ENCODE measurements around the gene TRPV2.

TRPV2 gene

DNA sequence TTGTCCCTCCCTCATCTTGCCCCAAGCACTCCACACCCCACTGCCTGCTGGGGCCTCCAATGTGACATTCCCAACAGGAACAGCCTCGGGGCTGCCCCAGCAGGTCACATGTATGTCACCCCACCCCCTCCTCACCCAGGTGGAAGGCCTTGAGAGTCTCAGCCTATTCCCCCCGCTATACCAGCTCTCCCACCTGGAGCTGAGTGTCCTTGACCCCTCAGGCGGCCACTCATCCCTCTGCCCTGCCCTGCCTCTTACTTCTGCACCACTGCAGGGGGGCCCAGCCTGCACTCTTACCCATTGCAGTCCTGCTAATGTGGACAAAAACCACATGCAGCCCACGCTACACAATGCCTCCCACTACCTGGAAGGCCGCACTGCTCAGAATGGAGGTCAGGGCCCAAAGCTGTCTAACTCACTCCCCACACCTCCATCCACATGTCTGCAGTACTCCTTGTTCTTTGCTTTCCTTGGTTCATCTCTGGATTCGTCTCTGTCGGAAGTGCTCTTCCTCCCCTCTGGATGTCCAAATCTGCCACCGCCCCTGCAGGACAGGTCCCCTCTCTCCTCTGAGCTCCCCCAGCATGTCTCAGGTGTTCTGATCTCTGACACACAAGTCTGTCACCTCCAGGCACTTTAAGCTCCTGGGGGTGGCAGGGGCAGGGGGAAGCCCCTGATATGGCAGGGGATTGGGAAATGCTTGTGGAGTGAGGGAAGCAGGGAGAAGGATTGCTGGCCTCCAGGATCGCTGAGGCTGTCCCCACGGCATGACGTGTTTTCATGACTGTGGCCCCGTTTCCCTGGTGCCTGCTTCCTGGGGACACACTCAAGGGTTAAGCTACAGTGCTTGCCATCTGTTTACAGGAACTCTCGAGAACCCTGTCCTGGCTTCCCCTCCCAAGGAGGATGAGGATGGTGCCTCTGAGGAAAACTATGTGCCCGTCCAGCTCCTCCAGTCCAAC lies 20.8 kb downstream of the TRPV2 start:
- peaks cover 11% of the 10 kb centered on the region for H3K36me3 ChIP-seq (ENCODE audit: control insufficient read depth, insufficient read depth, low read length)
- no peaks in the 10 kb centered on the region for H3K27me3 ChIP-seq (ENCODE audit: insufficient read depth, low read length, poor library complexity)
- peaks cover 1% of the 10 kb centered on the region for H3K79me1 ChIP-seq (ENCODE audit: low read length)
- peak overlapping the region; percentile 55 for H3K9ac ChIP-seq (ENCODE audit: low read length)
- no peak overlapping the region for H3K4ac ChIP-seq (ENCODE audit: low read depth, low read length)
- H2BK5ac ChIP-seq (ENCODE audit: low read length) = no peak overlapping the region
- H4K5ac ChIP-seq (ENCODE audit: low read length) = no peak overlapping the region
- no peak overlapping the region for H3K4me3 ChIP-seq (ENCODE audit: low read length)
- no peak overlapping the region for H4K8ac ChIP-seq (ENCODE audit: low read depth, low read length)
- H2BK120ac ChIP-seq (ENCODE audit: low read depth, low read length) = no peak overlapping the region
- no peak overlapping the region for H2BK15ac ChIP-seq (replicated peaks; ENCODE audit: low read depth)
- H3K79me2 ChIP-seq (ENCODE audit: control insufficient read depth, insufficient read depth, low read length) = peaks cover 20% of the 10 kb centered on the region
- no peak overlapping the region for H3K18ac ChIP-seq (ENCODE audit: low read length)
- no CpG with 5 or more reads among the region's 14 CpGs for WGBS (ENCODE audit: extremely low coverage, insufficient coverage, low lambda C conversion rate)
- no peak overlapping the region for H2AK5ac ChIP-seq (ENCODE audit: low read length)
- H3K4me2 ChIP-seq (ENCODE audit: low read length) = no peak overlapping the region
- no peak overlapping the region for H3K23ac ChIP-seq (ENCODE audit: low read length)
- H3K56ac ChIP-seq (ENCODE audit: low read length) = peak overlapping the region; percentile 76
- H3K27ac ChIP-seq (ENCODE audit: low read depth, low read length) = no peak overlapping the region
- DNase-seq = no peak
- H3K4me1 ChIP-seq (ENCODE audit: control insufficient read depth, low read depth, low read length) = peaks cover 6% of the 10 kb centered on the region

DNA sequence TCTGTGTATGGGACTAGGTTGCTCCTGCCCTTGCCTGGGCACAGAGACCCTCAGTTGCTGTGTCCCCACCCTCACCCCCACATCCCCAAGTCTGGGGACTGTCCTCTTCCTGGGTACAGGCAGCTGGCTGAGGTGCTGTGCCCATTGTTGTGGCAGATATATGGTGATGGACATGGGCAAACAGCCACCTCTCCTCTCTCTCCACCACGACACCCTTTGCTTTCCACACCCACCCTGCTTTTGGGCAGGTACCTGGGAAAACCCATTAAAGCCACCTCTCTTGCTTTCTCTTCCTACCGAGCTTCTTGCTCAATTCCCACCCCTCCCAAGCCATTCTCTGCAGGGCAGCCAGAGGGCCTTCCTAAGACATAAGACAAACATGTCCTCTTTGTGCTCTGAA lies 21.7 kb downstream of the TRPV2 start:
- Histone ChIP-seq H3K4me3 (ENCODE audit: low read length) (no peak overlapping the region), H3K56ac (ENCODE audit: low read length) (peak overlapping the region; percentile 58), H3K23ac (ENCODE audit: low read length) (no peak overlapping the region), H4K5ac (ENCODE audit: low read length) (no peak overlapping the region), H4K8ac (ENCODE audit: low read depth, low read length) (no peak overlapping the region), H3K4me1 (ENCODE audit: control insufficient read depth, low read depth, low read length) (peaks cover 7% of the 10 kb centered on the region), H3K36me3 (ENCODE audit: control insufficient read depth, insufficient read depth, low read length) (peaks cover 16% of the 10 kb centered on the region), H3K18ac (ENCODE audit: low read length) (no peak overlapping the region), H3K4ac (ENCODE audit: low read depth, low read length) (no peak overlapping the region), H2AK5ac (ENCODE audit: low read length) (no peak overlapping the region), H3K79me1 (ENCODE audit: low read length) (peaks cover 4% of the 10 kb centered on the region), H2BK5ac (ENCODE audit: low read length) (no peak overlapping the region), H2BK120ac (ENCODE audit: low read depth, low read length) (no peak overlapping the region), H3K4me2 (ENCODE audit: low read length) (no peak overlapping the region), H3K27me3 (ENCODE audit: insufficient read depth, low read length, poor library complexity) (no peaks in the 10 kb centered on the region), H3K9ac (ENCODE audit: low read length) (peak overlapping the region; percentile 11), H3K79me2 (ENCODE audit: control insufficient read depth, insufficient read depth, low read length) (peaks cover 21% of the 10 kb centered on the region), H2BK15ac (replicated peaks; ENCODE audit: low read depth) (no peak overlapping the region), H3K27ac (ENCODE audit: low read depth, low read length) (no peak overlapping the region)
- WGBS (ENCODE audit: extremely low coverage, insufficient coverage, low lambda C conversion rate) = no CpG with 5 or more reads among the region's 2 CpGs
- no peak for DNase-seq

DNA sequence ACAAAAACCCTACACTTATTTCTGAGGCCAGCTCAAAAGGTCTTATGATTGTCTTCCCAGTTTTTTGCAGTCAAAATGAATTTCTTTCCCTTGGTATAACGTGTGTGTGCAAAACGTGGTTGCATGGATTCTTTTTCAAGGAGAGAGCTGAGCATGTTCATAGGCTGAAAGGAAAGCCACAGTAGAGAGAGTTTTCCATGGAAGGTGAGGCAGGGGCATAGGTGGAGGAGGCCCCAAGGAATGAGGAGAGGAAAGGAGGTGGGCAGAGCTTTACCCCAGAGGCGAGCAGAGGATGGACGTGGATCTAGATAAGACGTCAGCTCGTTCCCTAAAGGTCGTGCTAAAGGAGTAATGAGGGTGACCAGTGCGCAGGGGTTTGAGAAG lies 22.8 kb downstream of the TRPV2 start:
- peak overlapping the region; percentile 99 for H3K56ac ChIP-seq (ENCODE audit: low read length)
- no peaks in the 10 kb centered on the region for H3K27me3 ChIP-seq (ENCODE audit: insufficient read depth, low read length, poor library complexity)
- no peak overlapping the region for H2BK120ac ChIP-seq (ENCODE audit: low read depth, low read length)
- no peak overlapping the region for H4K8ac ChIP-seq (ENCODE audit: low read depth, low read length)
- H2AK5ac ChIP-seq (ENCODE audit: low read length) = peak overlapping the region; percentile 12
- H3K79me2 ChIP-seq (ENCODE audit: control insufficient read depth, insufficient read depth, low read length) = peaks cover 21% of the 10 kb centered on the region
- no peak for DNase-seq
- H3K9ac ChIP-seq (ENCODE audit: low read length) = peak overlapping the region; percentile 92
- peak overlapping the region; percentile 74 for H3K4ac ChIP-seq (ENCODE audit: low read depth, low read length)
- peak overlapping the region; percentile 29 for H3K27ac ChIP-seq (ENCODE audit: low read depth, low read length)
- peak overlapping the region; percentile 50 for H3K4me3 ChIP-seq (ENCODE audit: low read length)
- WGBS (ENCODE audit: extremely low coverage, insufficient coverage, low lambda C conversion rate) = no CpG with 5 or more reads among the region's 8 CpGs
- H3K4me2 ChIP-seq (ENCODE audit: low read length) = peak overlapping the region; percentile 94
- H2BK15ac ChIP-seq (replicated peaks; ENCODE audit: low read depth) = no peak overlapping the region
- peak overlapping the region; percentile 11 for H3K23ac ChIP-seq (ENCODE audit: low read length)
- peaks cover 23% of the 10 kb centered on the region for H3K36me3 ChIP-seq (ENCODE audit: control insufficient read depth, insufficient read depth, low read length)
- peak overlapping the region; percentile 95 for H2BK5ac ChIP-seq (ENCODE audit: low read length)
- H3K4me1 ChIP-seq (ENCODE audit: control insufficient read depth, low read depth, low read length) = peaks cover 12% of the 10 kb centered on the region
- peak overlapping the region; percentile 85 for H4K5ac ChIP-seq (ENCODE audit: low read length)
- peaks cover 7% of the 10 kb centered on the region for H3K79me1 ChIP-seq (ENCODE audit: low read length)
- no peak overlapping the region for H3K18ac ChIP-seq (ENCODE audit: low read length)

DNA sequence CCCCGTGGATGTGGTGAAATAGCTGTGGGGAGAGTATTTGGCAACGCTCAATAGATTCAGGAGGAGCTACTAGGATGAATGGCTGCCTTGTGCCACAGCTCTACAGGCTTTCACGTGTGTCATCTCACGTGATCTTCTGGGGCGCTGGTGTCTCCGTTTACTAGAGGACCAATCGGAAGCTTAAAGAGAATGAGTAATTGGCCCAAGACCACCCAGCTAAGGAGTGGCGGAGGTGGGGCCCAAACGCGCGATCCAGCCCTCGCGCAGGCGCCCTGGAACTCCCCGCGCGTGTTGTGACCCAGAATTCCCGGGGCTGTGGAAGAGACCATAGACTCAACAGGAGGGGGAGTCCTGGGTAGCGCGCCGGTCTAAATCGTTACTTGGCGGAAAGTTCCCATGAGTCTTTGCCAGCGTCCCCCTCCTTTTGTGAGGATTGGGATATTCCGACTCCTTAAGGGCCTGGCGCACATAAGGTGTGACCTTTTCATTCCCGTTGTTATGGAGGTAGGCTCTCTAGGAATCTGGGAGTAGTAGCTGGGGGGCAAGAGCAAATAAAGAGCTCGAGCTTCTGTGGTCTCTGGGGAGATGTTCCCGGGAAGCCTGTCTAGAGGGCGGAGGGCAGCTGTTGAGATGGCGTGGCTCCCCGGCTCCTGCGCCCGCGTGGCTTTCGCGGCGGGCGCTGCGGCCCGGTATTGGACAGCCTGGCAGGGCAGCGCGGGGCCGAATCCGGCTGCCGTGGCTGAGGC lies 23.4 kb downstream of the TRPV2 start:
- peak overlapping the region; percentile 85 for H4K5ac ChIP-seq (ENCODE audit: low read length)
- H4K8ac ChIP-seq (ENCODE audit: low read depth, low read length) = no peak overlapping the region
- H2AK5ac ChIP-seq (ENCODE audit: low read length) = peak overlapping the region; percentile 12
- DNase-seq = peak; percentile 100
- peak overlapping the region; percentile 7 for H2BK120ac ChIP-seq (ENCODE audit: low read depth, low read length)
- H3K18ac ChIP-seq (ENCODE audit: low read length) = peak overlapping the region; percentile 93
- peaks cover 23% of the 10 kb centered on the region for H3K36me3 ChIP-seq (ENCODE audit: control insufficient read depth, insufficient read depth, low read length)
- H3K4me1 ChIP-seq (ENCODE audit: control insufficient read depth, low read depth, low read length) = peaks cover 12% of the 10 kb centered on the region
- peak overlapping the region; percentile 11 for H3K23ac ChIP-seq (ENCODE audit: low read length)
- H3K27me3 ChIP-seq (ENCODE audit: insufficient read depth, low read length, poor library complexity) = no peaks in the 10 kb centered on the region
- H3K4me2 ChIP-seq (ENCODE audit: low read length) = peak overlapping the region; percentile 94
- H2BK5ac ChIP-seq (ENCODE audit: low read length) = peak overlapping the region; percentile 95
- H3K56ac ChIP-seq (ENCODE audit: low read length) = peak overlapping the region; percentile 99
- H3K9ac ChIP-seq (ENCODE audit: low read length) = peak overlapping the region; percentile 96
- peak overlapping the region; percentile 74 for H3K27ac ChIP-seq (ENCODE audit: low read depth, low read length)
- no CpG with 5 or more reads among the region's 46 CpGs for WGBS (ENCODE audit: extremely low coverage, insufficient coverage, low lambda C conversion rate)
- H3K4ac ChIP-seq (ENCODE audit: low read depth, low read length) = peak overlapping the region; percentile 97
- peaks cover 21% of the 10 kb centered on the region for H3K79me2 ChIP-seq (ENCODE audit: control insufficient read depth, insufficient read depth, low read length)
- peaks cover 7% of the 10 kb centered on the region for H3K79me1 ChIP-seq (ENCODE audit: low read length)
- no peak overlapping the region for H2BK15ac ChIP-seq (replicated peaks; ENCODE audit: low read depth)
- H3K4me3 ChIP-seq (ENCODE audit: low read length) = peak overlapping the region; percentile 87

DNA sequence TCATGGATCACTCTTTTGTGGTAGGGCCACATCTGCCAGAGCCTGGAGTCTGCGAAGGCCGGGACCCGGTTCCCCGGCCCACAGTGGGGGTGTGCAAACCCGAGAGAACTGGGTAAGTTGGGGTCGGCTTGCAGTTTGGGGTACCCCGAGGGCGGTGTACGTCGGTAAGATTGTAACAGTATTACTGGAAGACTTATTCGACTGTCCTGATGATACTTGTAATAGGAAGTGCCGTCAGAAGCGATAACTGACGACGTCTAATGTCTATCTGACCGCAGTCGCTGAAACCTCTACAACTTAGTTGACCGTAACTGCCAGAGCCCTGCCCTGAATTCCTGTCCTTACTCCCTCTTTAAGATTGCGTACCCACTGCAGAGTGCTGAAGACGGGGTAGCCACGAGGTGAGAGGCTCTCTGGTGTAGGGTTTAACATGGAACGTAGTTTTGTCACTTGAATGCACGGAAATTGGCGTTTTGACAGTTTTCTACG lies 24.0 kb downstream of the TRPV2 start:
- H2BK5ac ChIP-seq (ENCODE audit: low read length) = no peak overlapping the region
- peaks cover 21% of the 10 kb centered on the region for H3K79me2 ChIP-seq (ENCODE audit: control insufficient read depth, insufficient read depth, low read length)
- H3K56ac ChIP-seq (ENCODE audit: low read length) = peak overlapping the region; percentile 97
- H3K9ac ChIP-seq (ENCODE audit: low read length) = peak overlapping the region; percentile 96
- H3K27ac ChIP-seq (ENCODE audit: low read depth, low read length) = peak overlapping the region; percentile 74
- H2BK120ac ChIP-seq (ENCODE audit: low read depth, low read length) = peak overlapping the region; percentile 7
- H3K79me1 ChIP-seq (ENCODE audit: low read length) = peaks cover 7% of the 10 kb centered on the region
- no peak overlapping the region for H2BK15ac ChIP-seq (replicated peaks; ENCODE audit: low read depth)
- H4K5ac ChIP-seq (ENCODE audit: low read length) = no peak overlapping the region
- no peak for DNase-seq
- WGBS (ENCODE audit: extremely low coverage, insufficient coverage, low lambda C conversion rate) = no CpG with 5 or more reads among the region's 25 CpGs
- no peak overlapping the region for H4K8ac ChIP-seq (ENCODE audit: low read depth, low read length)
- H3K4me3 ChIP-seq (ENCODE audit: low read length) = peak overlapping the region; percentile 87
- H3K18ac ChIP-seq (ENCODE audit: low read length) = peak overlapping the region; percentile 93
- peaks cover 23% of the 10 kb centered on the region for H3K36me3 ChIP-seq (ENCODE audit: control insufficient read depth, insufficient read depth, low read length)
- no peak overlapping the region for H2AK5ac ChIP-seq (ENCODE audit: low read length)
- H3K4me1 ChIP-seq (ENCODE audit: control insufficient read depth, low read depth, low read length) = peaks cover 12% of the 10 kb centered on the region
- H3K27me3 ChIP-seq (ENCODE audit: insufficient read depth, low read length, poor library complexity) = no peaks in the 10 kb centered on the region
- H3K23ac ChIP-seq (ENCODE audit: low read length) = no peak overlapping the region
- H3K4ac ChIP-seq (ENCODE audit: low read depth, low read length) = peak overlapping the region; percentile 97
- H3K4me2 ChIP-seq (ENCODE audit: low read length) = peak overlapping the region; percentile 78
